NCI-H2196 (cell line): ENCODE results near the gene ELMO1.

ENCODE experiments used
- DNase-seq: peaks from one replicate; lab custom pipeline; 2025; ENCODE audit not compliant: unreplicated experiment; lab: John Stamatoyannopoulos, UW

The ELMO1 gene

GRCh38 chr7:37037286-37037685, 411.4 kb downstream of the ELMO1 start:
- no peak for DNase-seq

- DNase-seq = no peak
Measured at GRCh38 chr7:37035631-37036030, 413.0 kb downstream of the ELMO1 start.

- no peak for DNase-seq
Measured at GRCh38 chr7:37033141-37033540, 415.5 kb downstream of the ELMO1 start.

- no peak for DNase-seq
Measured at GRCh38 chr7:37032258-37032601, 416.4 kb downstream of the ELMO1 start.

GRCh38 chr7:37031571-37032257, 416.9 kb downstream of the ELMO1 start:
- peak; percentile 28 for DNase-seq

GRCh38 chr7:37028909-37029440, 419.7 kb downstream of the ELMO1 start:
- DNase-seq = no peak

GRCh38 chr7:37027557-37028341, 420.9 kb downstream of the ELMO1 start:
- no peak for DNase-seq

GRCh38 chr7:37027104-37027503, 421.6 kb downstream of the ELMO1 start:
- no peak for DNase-seq

- DNase-seq = no peak
Measured at GRCh38 chr7:37018954-37019353, 429.7 kb downstream of the ELMO1 start.

GRCh38 chr7:37016064-37016878, 432.4 kb downstream of the ELMO1 start:
- no peak for DNase-seq

- DNase-seq = no peak
Measured at GRCh38 chr7:37015353-37016034, 433.2 kb downstream of the ELMO1 start.

GRCh38 chr7:37013771-37014170, 434.9 kb downstream of the ELMO1 start:
- DNase-seq = no peak

GRCh38 chr7:37011151-37011890, 437.3 kb downstream of the ELMO1 start:
- DNase-seq = no peak

GRCh38 chr7:37009125-37009675, 439.5 kb downstream of the ELMO1 start:
- no peak for DNase-seq

- DNase-seq = no peak
Measured at GRCh38 chr7:37007691-37008090, 441.0 kb downstream of the ELMO1 start.

- DNase-seq = no peak
Measured at GRCh38 chr7:37007268-37007667, 441.4 kb downstream of the ELMO1 start.

GRCh38 chr7:37006764-37007163, 441.9 kb downstream of the ELMO1 start:
- no peak for DNase-seq

GRCh38 chr7:37000511-37000910, 448.2 kb downstream of the ELMO1 start:
- DNase-seq = no peak

- DNase-seq = no peak
Measured at GRCh38 chr7:36999626-37000485, 448.8 kb downstream of the ELMO1 start.
